Liver (tissue), 9 donors: ENCODE data around the gene MYO16. TPM values are rescaled to one million over a fixed set of nuclear protein-coding genes. Genes with fewer than 3 reads are reported as not detected.

ENCODE experiments used
- DNase-seq: peaks from one replicate; pipeline ENCODE4 v3.0.0-alpha.2; 2017; ENCODE audit warnings: low spot score
- H3K27ac ChIP-seq, 2 donors: one replicate each; pipeline ENCODE4 v1.7.0; 2013; ENCODE audit warnings: inconsistent platforms in 2 of 2, low read length in 2 of 2, control low read depth in 1 of 2, low read depth in 1 of 2, mild to moderate bottlenecking in 1 of 2
- H3K27me3 ChIP-seq, 4 donors: one replicate each; pipeline versions ENCODE4 v1.6.1 to v1.7.0; 2013; ENCODE audit warnings: low read length in 3 of 4, inconsistent platforms in 1 of 4, mild to moderate bottlenecking in 1 of 4, moderate library complexity in 1 of 4; ENCODE audit not compliant: control insufficient read depth in 4 of 4, insufficient read depth in 4 of 4
- H3K36me3 ChIP-seq, 4 donors: one replicate each; pipeline versions ENCODE4 v1.6.1 to v1.7.0; 2013; ENCODE audit warnings: low read length in 3 of 4, mild to moderate bottlenecking in 3 of 4, low read depth in 1 of 4, moderate library complexity in 1 of 4; ENCODE audit not compliant: control insufficient read depth in 4 of 4, insufficient read depth in 3 of 4
- H3K4me1 ChIP-seq, 4 donors: one replicate each; pipeline versions ENCODE4 v1.6.1 to v1.7.0; 2013; ENCODE audit warnings: low read length in 3 of 4, mild to moderate bottlenecking in 3 of 4, moderate library complexity in 1 of 4; ENCODE audit not compliant: control insufficient read depth in 4 of 4, insufficient read depth in 4 of 4
- H3K4me3 ChIP-seq, 3 donors: one replicate each; pipeline versions ENCODE4 v1.6.1 to v1.7.0; 2013; ENCODE audit warnings: low read length in 3 of 3, control low read depth in 1 of 3, low read depth in 1 of 3, mild to moderate bottlenecking in 1 of 3
- H3K9ac ChIP-seq, 2 donors: one replicate each; pipeline ENCODE4 v1.7.0; 2013; ENCODE audit warnings: low read length in 2 of 2, mild to moderate bottlenecking in 2 of 2, moderate library complexity in 2 of 2, control low read depth in 1 of 2, low read depth in 1 of 2
- H3K9me3 ChIP-seq, 4 donors: one replicate each; pipeline versions ENCODE4 v1.6.1 to v1.7.0; 2013; ENCODE audit warnings: low read length in 3 of 4; ENCODE audit not compliant: control insufficient read depth in 4 of 4
- ATF3 ChIP-seq: IDR thresholded peaks from 2 replicates; pipeline ENCODE4 v1.6.1; 2016; ENCODE audit warnings: antibody characterized with exemption
- CTCF ChIP-seq: fragments of 150-350 bp; IDR thresholded peaks from 2 replicates; pipeline ENCODE4 v1.5.1; 2017; ENCODE audit warnings: improper control_type of control experiment, low read depth, low read length; ENCODE audit not compliant: missing input control
- EGR1 ChIP-seq, 2 donors: IDR thresholded peaks; 2 replicates each; pipeline ENCODE4 v1.6.1; 2016 to 2018; ENCODE audit warnings: antibody characterized with exemption in 2 of 2, low read depth in 2 of 2
- FOXA1 ChIP-seq: IDR thresholded peaks from 2 replicates; pipeline ENCODE4 v1.6.1; 2016; ENCODE audit warnings: antibody characterized with exemption
- FOXA2 ChIP-seq: IDR thresholded peaks from 2 replicates; pipeline ENCODE4 v1.6.1; 2016; ENCODE audit warnings: antibody characterized with exemption
- GABPA ChIP-seq, 2 donors: IDR thresholded peaks in 1 of 2; conservative IDR thresholded peaks in 1 of 2; 2 replicates each; pipeline ENCODE4 v1.6.1; 2016; ENCODE audit warnings: antibody characterized with exemption in 2 of 2, mild to moderate bottlenecking in 1 of 2, moderate library complexity in 1 of 2
- HNF4A ChIP-seq, 2 donors: conservative IDR thresholded peaks; 2 replicates each; pipeline ENCODE4 v1.6.1; 2016; ENCODE audit warnings: antibody characterized with exemption in 2 of 2, mild to moderate bottlenecking in 2 of 2
- HNF4G ChIP-seq: IDR thresholded peaks from 2 replicates; pipeline ENCODE4 v1.6.1; 2016; ENCODE audit warnings: antibody characterized with exemption
- JUND ChIP-seq, 2 donors: IDR thresholded peaks; 2 replicates each; pipeline ENCODE4 v1.6.1; 2016; ENCODE audit warnings: antibody characterized with exemption in 2 of 2
- MAX ChIP-seq: IDR thresholded peaks from 2 replicates; pipeline ENCODE4 v1.6.1; 2016; ENCODE audit warnings: antibody characterized with exemption
- NR2F2 ChIP-seq: IDR thresholded peaks from 2 replicates; pipeline ENCODE4 v1.6.1; 2016; ENCODE audit warnings: antibody characterized with exemption
- RAD21 ChIP-seq, 2 donors: IDR thresholded peaks; 2 replicates each; pipeline ENCODE4 v1.6.1; 2016; ENCODE audit warnings: antibody characterized with exemption in 2 of 2, mild to moderate bottlenecking in 2 of 2
- REST ChIP-seq: IDR thresholded peaks from 2 replicates; pipeline ENCODE4 v1.6.1; 2016; ENCODE audit warnings: antibody characterized with exemption, mild to moderate bottlenecking
- RXRA ChIP-seq, 2 donors: IDR thresholded peaks; 2 replicates each; pipeline ENCODE4 v1.6.1; 2017 to 2018; ENCODE audit warnings: antibody characterized with exemption in 2 of 2, mild to moderate bottlenecking in 1 of 2
- SP1 ChIP-seq: IDR thresholded peaks from 2 replicates; pipeline ENCODE4 v1.6.1; 2018; ENCODE audit warnings: antibody characterized with exemption, mild to moderate bottlenecking
- TAF1 ChIP-seq: conservative IDR thresholded peaks from 2 replicates; pipeline ENCODE4 v1.6.1; 2016; ENCODE audit warnings: antibody characterized with exemption, mild to moderate bottlenecking
- YY1 ChIP-seq: IDR thresholded peaks from 2 replicates; pipeline ENCODE4 v1.6.1; 2016; ENCODE audit warnings: antibody characterized with exemption, mild to moderate bottlenecking
- ZBTB33 ChIP-seq: IDR thresholded peaks from 2 replicates; pipeline ENCODE4 v1.6.1; 2016; ENCODE audit warnings: antibody characterized with exemption
- WGBS: extraction: QIAGEN DNeasy Blood & Tissue Kit; methylation state at CpG from one replicate; pipeline ENCODE4 v1.1.7; 2013; 5-methylcytosine and 5-hydroxymethylcytosine counted together
- polyA plus RNA-seq, 2 donors: library from polyadenylated mRNA; stranded (reverse) in 1 of 2; unstranded in 1 of 2; fragments of 200-250 nt in 1 of 2; fragments of >200 nt in 1 of 2; fragmentation: Nextera tagmentation in 1 of 2; extraction: Ambion mirVana in 1 of 2; gene quantifications; one replicate each; pipeline versions ENCODE4 v1.2.1 to v1.2.3, GENCODE V29; 2013 to 2015
- total RNA-seq, 2 donors: library from RNA; depleted of rRNA; stranded (reverse); fragments of >200 nt; gene quantifications; one replicate each; pipeline ENCODE4 v1.2.3, GENCODE V29; 2014
- donor health status: healthy.
- donor health status: healthy.
- donor health status: healthy.
- donor health status: healthy.
- donor health status: healthy.

The MYO16 gene
- total and polyA plus RNA-seq, 4 donors: 0.37 to 1.1 (median 0.68) TPM

GRCh38 chr13:108779308-108779707, 149.9 kb downstream of the MYO16 start:
- H3K9me3 ChIP-seq: peaks cover 0 to 2% (median 0%) of the 10 kb centered on the region in 4 donors
- H3K9ac ChIP-seq: no peak overlapping the region
- no peak overlapping the region for H3K4me3 ChIP-seq
- 87% methylated on average over 2 of the region's 2 CpGs for WGBS
- peaks cover 0 to 2% (median 0%) of the 10 kb centered on the region in 4 donors for H3K27me3 ChIP-seq
- DNase-seq: no peak
- H3K36me3 ChIP-seq: no peaks in the 10 kb centered on the region
- TF ChIP-seq FOXA2 (no peak), SP1 (no peak), REST (no peak), YY1 (no peak), EGR1 (IDR thresholded peaks at IDR 0.05; ENCODE audit: low read depth in 2 of 2) (no peak), TAF1 (no peak), GABPA (IDR thresholded peaks at IDR 0.05 in 1 of 2, conservative IDR thresholded peaks at IDR 0.05 in 1 of 2) (no peak), MAX (no peak), RAD21 (IDR thresholded peaks at IDR 0.05) (no peak), RXRA (IDR thresholded peaks at IDR 0.05) (no peak), ZBTB33 (no peak), FOXA1 (no peak), HNF4G (no peak), CTCF (no peak), ATF3 (no peak), JUND (IDR thresholded peaks at IDR 0.05) (no peak), HNF4A (conservative IDR thresholded peaks at IDR 0.05) (no peak), NR2F2 (no peak)
- no peak overlapping the region for H3K27ac ChIP-seq
- H3K4me1 ChIP-seq: no peaks in the 10 kb centered on the region
